Esophagus muscularis mucosa (tissue), 4 donors: ENCODE data around the gene YY1AP1. TPM values are rescaled to one million over a fixed set of nuclear protein-coding genes. Genes with fewer than 3 reads are reported as not detected.
"Not testable (repeated sequence)": the region's sequence is repeated elsewhere in the genome, so short reads cannot be mapped to it uniquely, and the experiment has no call there.

ENCODE experiments used
- DNase-seq: peaks from one replicate; pipeline ENCODE4 v3.0.0-alpha.2; 2017; ENCODE audit errors: extremely low spot score
- H3K27ac ChIP-seq, 4 donors: fragments of 200-600 bp; sonication (generic); replicated peaks in 1 of 4; 1 replicate in 3 of 4; 2 replicates in 1 of 4; pipeline ENCODE4 v1.5.1; 2016 to 2019; ENCODE audit warnings: mild to moderate bottlenecking in 1 of 4
- H3K27me3 ChIP-seq, 4 donors: fragments of 200-600 bp; sonication (generic); one replicate each; pipeline versions ENCODE4 v1.5.1 to v1.6.0; 2016 to 2019
- H3K36me3 ChIP-seq, 4 donors: fragments of 200-600 bp; sonication (generic); one replicate each; pipeline ENCODE4 v1.5.1; 2016 to 2019
- H3K4me1 ChIP-seq, 4 donors: fragments of 200-600 bp; sonication (generic); one replicate each; pipeline ENCODE4 v1.5.1; 2016 to 2019
- H3K4me3 ChIP-seq, 4 donors: fragments of 200-600 bp; sonication (generic); 1 replicate in 2 of 4; 2 replicates in 2 of 4; pipeline ENCODE4 v1.5.1; 2016 to 2019; ENCODE audit warnings: mild to moderate bottlenecking in 4 of 4, moderate library complexity in 1 of 4
- H3K9me3 ChIP-seq, 4 donors: fragments of 200-600 bp; sonication (generic); 1 replicate in 3 of 4; 2 replicates in 1 of 4; pipeline ENCODE4 v1.5.1; 2016 to 2019
- CTCF ChIP-seq, 3 experiments: fragments of 200-600 bp in 2 of 3; fragments of 450-650 bp in 1 of 3; sonication (generic) in 2 of 3; IDR thresholded peaks; one replicate each; pipeline ENCODE4 v1.5.1; 2017 to 2019; ENCODE audit warnings: antibody characterized with exemption in 3 of 3, mild to moderate bottlenecking in 2 of 3, moderate library complexity in 1 of 3
- EP300 ChIP-seq: sonication (generic); formaldehyde crosslinking; IDR thresholded peaks from one replicate; pipeline ENCODE4 v1.6.1; 2017; ENCODE audit warnings: antibody characterized with exemption
- POLR2A ChIP-seq: fragments of 450-650 bp; IDR thresholded peaks from one replicate; pipeline ENCODE4 v1.6.1; 2017; ENCODE audit warnings: antibody characterized with exemption, moderate library complexity, mild to moderate bottlenecking, low read depth
- POLR2AphosphoS5 ChIP-seq, 2 donors: sonication (generic); formaldehyde crosslinking; IDR thresholded peaks; one replicate each; pipeline ENCODE4 v1.6.1; 2017; ENCODE audit warnings: antibody characterized with exemption in 2 of 2
- WGBS: methylation state at CpG from one replicate; pipeline ENCODE4 v1.1.5; 2018; 5-methylcytosine and 5-hydroxymethylcytosine counted together
- intact Hi-C: fragments of 100-400 bp; cut with DNase I; formaldehyde crosslinking; loops from one replicate; pipeline ENCODE4 v1.15.1; 2023
- total RNA-seq, 4 donors: library from RNA; depleted of rRNA; stranded (reverse); fragments of >200 nt; gene quantifications; one replicate each; pipeline versions ENCODE4 v1.1.0 to v1.2.1, GENCODE V29; 2016

Gene YY1AP1
- total RNA-seq, 4 donors from 2014 or later = 136 to 164 (median 144) TPM

DNA sequence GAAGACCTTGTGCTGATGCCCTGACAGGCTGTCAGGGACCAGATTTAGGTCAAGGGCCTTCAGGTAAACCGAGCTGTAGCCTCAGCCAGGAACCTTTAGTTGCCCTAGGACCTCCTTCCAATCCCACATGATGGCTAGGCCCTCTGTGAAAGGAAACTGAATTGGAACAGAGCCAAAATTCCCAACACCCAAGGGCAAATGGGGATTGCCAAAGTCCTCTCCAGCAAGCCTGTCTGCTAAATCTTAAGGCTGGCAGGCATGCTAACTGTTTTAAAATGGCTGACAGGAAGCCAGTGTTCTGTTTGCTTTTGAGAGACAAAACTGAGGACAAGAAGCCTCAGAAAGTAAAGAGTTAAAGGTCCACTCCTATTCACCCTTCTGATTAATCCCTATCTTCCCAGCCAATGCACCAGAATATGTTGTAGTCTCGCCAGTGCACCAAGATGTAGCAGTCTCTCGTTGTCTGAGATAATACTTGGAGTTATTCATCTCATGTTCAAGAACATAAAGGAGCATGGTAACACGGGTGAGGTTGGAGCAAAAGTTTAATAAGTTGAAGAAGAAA lies 43.5 kb downstream of the YY1AP1 start:
- intact Hi-C loops = no loop called here
- Histone ChIP-seq H3K27ac (no peak overlapping the region), H3K4me3 (no peak overlapping the region), H3K27me3 (no peaks in the 10 kb centered on the region), H3K4me1 (peaks cover 5 to 28% (median 25%) of the 10 kb centered on the region in 4 donors), H3K36me3 (no peaks in the 10 kb centered on the region), H3K9me3 (peaks cover 0 to 6% (median 2%) of the 10 kb centered on the region in 4 donors)
- no peak for TF ChIP-seq CTCF (IDR thresholded peaks at IDR 0.05)
- no peak for TF ChIP-seq EP300
- no peak for TF ChIP-seq POLR2A
- TF ChIP-seq POLR2AphosphoS5 (IDR thresholded peaks at IDR 0.05) = no peak
- 55% methylated on average over 4 of the region's 4 CpGs for WGBS
- DNase-seq = no peak

- H3K27me3 ChIP-seq = no peaks in the 10 kb centered on the region
- DNase-seq = no peak
- WGBS = 93% methylated on average over 3 of the region's 3 CpGs
- intact Hi-C loops = no loop called here
- H3K36me3 ChIP-seq = no peaks in the 10 kb centered on the region
- TF ChIP-seq CTCF (IDR thresholded peaks at IDR 0.05) (no peak), POLR2A (no peak), EP300 (no peak), POLR2AphosphoS5 (IDR thresholded peaks at IDR 0.05) (no peak)
- peaks cover 0 to 6% (median 2%) of the 10 kb centered on the region in 4 donors for H3K9me3 ChIP-seq
- H3K4me3 ChIP-seq = no peak overlapping the region
- H3K27ac ChIP-seq = no peak overlapping the region
- H3K4me1 ChIP-seq = peaks cover 5 to 21% (median 16%) of the 10 kb centered on the region in 4 donors
Observed at GRCh38 chr1:155643230-155643629, 45.3 kb downstream of the YY1AP1 start.

DNA sequence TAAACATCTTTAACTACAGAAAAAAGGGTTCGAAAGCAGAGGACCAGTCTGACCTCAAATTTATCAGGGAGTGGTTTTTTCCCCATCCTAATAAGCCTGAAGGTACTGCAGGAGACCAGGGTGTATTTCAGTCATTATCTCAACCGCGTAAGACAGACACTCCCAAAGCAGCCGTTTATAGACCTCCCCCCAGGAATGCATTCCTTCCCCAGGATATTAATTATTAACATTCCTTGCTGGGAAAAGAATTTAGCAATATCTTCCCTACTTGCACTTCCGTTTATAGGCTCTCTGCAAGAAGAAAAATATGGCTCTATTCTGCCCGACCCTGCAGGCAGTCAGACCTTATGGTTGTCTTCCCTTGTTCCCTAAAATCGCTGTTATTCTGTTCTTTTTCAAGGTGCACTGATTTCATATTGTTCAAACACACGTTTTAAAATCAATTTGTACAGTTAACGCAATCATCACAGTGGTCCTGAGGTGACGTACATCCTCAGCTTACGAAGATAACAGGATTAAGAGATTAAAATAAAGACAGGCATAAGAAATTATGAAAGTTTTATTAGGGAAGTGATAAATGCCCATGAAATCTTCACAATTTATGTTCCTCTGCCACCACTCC lies 45.9 kb downstream of the YY1AP1 start:
- H3K36me3 ChIP-seq, H3K27me3 ChIP-seq, H3K4me3 ChIP-seq, H3K27ac ChIP-seq, DNase-seq, intact Hi-C loops, H3K9me3 ChIP-seq: not testable (repeated sequence)
- peaks cover 5 to 19% (median 15%) of the 10 kb centered on the region in 4 donors for H3K4me1 ChIP-seq
- WGBS = 83% methylated on average over 11 of the region's 11 CpGs

GRCh38 chr1:155640367-155640766 lies 48.2 kb downstream of the YY1AP1 start:
- no peak overlapping the region for H3K4me3 ChIP-seq
- intact Hi-C loops = no loop called here
- DNase-seq = no peak
- H3K4me1 ChIP-seq = peaks cover 0 to 9% (median 7%) of the 10 kb centered on the region in 4 donors
- no peak overlapping the region for H3K27ac ChIP-seq
- no peaks in the 10 kb centered on the region for H3K27me3 ChIP-seq
- H3K9me3 ChIP-seq = peaks cover 0 to 6% (median 2%) of the 10 kb centered on the region in 4 donors
- H3K36me3 ChIP-seq = no peaks in the 10 kb centered on the region
- TF ChIP-seq EP300 (no peak), CTCF (IDR thresholded peaks at IDR 0.05) (no peak), POLR2AphosphoS5 (IDR thresholded peaks at IDR 0.05) (no peak), POLR2A (no peak)

- DNase-seq = no peak
- Histone ChIP-seq H3K27ac (no peak overlapping the region), H3K4me3 (no peak overlapping the region), H3K4me1 (peaks cover 0 to 4% (median 0%) of the 10 kb centered on the region in 4 donors), H3K9me3 (no peaks in the 10 kb centered on the region), H3K27me3 (no peaks in the 10 kb centered on the region), H3K36me3 (no peaks in the 10 kb centered on the region)
- 94% methylated on average over 11 of the region's 11 CpGs for WGBS
- intact Hi-C loops = no loop called here
- no peak for TF ChIP-seq EP300
- TF ChIP-seq CTCF (IDR thresholded peaks at IDR 0.05) = no peak
- TF ChIP-seq POLR2AphosphoS5 (IDR thresholded peaks at IDR 0.05) = no peak
- TF ChIP-seq POLR2A = no peak
Observed at GRCh38 chr1:155636397-155637153, 52.0 kb downstream of the YY1AP1 start.

DNA sequence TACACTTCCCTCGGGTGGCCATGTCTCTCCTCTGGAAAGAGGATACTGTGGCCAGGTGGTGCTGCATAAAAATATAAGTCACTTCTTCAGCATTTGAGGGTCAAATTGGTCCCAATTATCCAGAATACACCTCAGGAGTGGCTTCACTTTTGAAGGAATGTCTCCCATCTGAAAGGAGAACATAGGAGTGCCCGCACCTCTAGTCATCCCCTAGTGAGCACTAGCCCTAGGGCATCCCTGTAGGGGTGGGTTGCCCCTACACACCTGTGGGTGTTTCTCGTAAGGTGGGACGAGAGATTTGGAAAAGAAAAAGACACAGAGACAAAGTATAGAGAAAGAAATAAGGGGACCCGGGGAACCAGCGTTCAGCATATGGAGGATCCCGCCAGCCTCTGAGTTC lies 62.1 kb downstream of the YY1AP1 start:
- 92% methylated on average over 7 of the region's 7 CpGs for WGBS
- H3K9me3 ChIP-seq, H3K27ac ChIP-seq, H3K4me1 ChIP-seq, DNase-seq, H3K27me3 ChIP-seq, H3K4me3 ChIP-seq, H3K36me3 ChIP-seq, intact Hi-C loops: not testable (repeated sequence)
